DND-41 (cell line): ENCODE data around the gene JUNB.

Experiments
- ATAC-seq: fragments of 200-7000 bp; cut with Tn5 transposase; 3 replicates; pipeline ENCODE4 v1.9.1; 2021; ENCODE audit warnings: low read depth; ENCODE audit not compliant: insufficient read depth
- DNase-seq: peaks from one replicate; pipeline ENCODE4 v3.0.0-alpha.2; 2020
- H2AFZ ChIP-seq: 2 replicates; pipeline ENCODE4 v1.6.0; 2012; ENCODE audit warnings: low read depth, low read length
- H3K27ac ChIP-seq: 2 replicates; pipeline ENCODE4 v1.5.1; 2012; ENCODE audit warnings: low read length, inconsistent platforms
- H3K27me3 ChIP-seq: fragments of 200-600 bp; sonication (generic); 2 replicates; pipeline ENCODE4 v1.6.0; 2012; ENCODE audit warnings: low read length, mild to moderate bottlenecking, inconsistent platforms; ENCODE audit not compliant: insufficient read depth, poor library complexity
- H3K36me3 ChIP-seq: 2 replicates; pipeline ENCODE4 v1.5.1; 2012; ENCODE audit warnings: low read length, inconsistent platforms; ENCODE audit not compliant: insufficient read depth
- H3K4me1 ChIP-seq: 2 replicates; pipeline ENCODE4 v1.5.1; 2012; ENCODE audit warnings: mild to moderate bottlenecking, low read length; ENCODE audit not compliant: insufficient read depth
- H3K4me2 ChIP-seq: 2 replicates; pipeline ENCODE4 v1.6.0; 2012; ENCODE audit warnings: mild to moderate bottlenecking, moderate library complexity, low read length, inconsistent platforms; ENCODE audit not compliant: insufficient read depth
- H3K4me3 ChIP-seq, 2 experiments: fragments of 200-600 bp in 1 of 2; shearing (Covaris generic) in 1 of 2; 2 replicates each; pipeline ENCODE4 v1.5.1; 2012 to 2016; ENCODE audit warnings: inconsistent platforms in 2 of 2, low read length in 2 of 2, mild to moderate bottlenecking in 2 of 2, low read depth in 1 of 2, moderate library complexity in 1 of 2
- H3K79me2 ChIP-seq: 2 replicates; pipeline ENCODE4 v1.6.0; 2012; ENCODE audit warnings: low read length, inconsistent platforms; ENCODE audit not compliant: insufficient read depth
- H3K9ac ChIP-seq: 2 replicates; pipeline ENCODE4 v1.6.0; 2012; ENCODE audit warnings: low read depth, mild to moderate bottlenecking, inconsistent platforms, low read length, moderate library complexity
- H3K9me3 ChIP-seq: 2 replicates; pipeline ENCODE4 v1.5.1; 2012; ENCODE audit warnings: low read length, moderate library complexity, mild to moderate bottlenecking, inconsistent platforms; ENCODE audit not compliant: insufficient read depth, severe bottlenecking
- H4K20me1 ChIP-seq: 2 replicates; pipeline ENCODE4 v1.6.0; 2012; ENCODE audit warnings: low read length; ENCODE audit not compliant: insufficient read depth
- EZH2 ChIP-seq: IDR thresholded peaks from 3 replicates; pipeline ENCODE4 v1.6.1; 2012; ENCODE audit warnings: borderline replicate concordance, low read depth, mild to moderate bottlenecking, moderate library complexity, low read length, inconsistent platforms; ENCODE audit not compliant: severe bottlenecking
- TF ChIP-seq, protein P1 (sequence below): IDR thresholded peaks from 2 replicates; pipeline ENCODE4 v1.5.1; 2012; ENCODE audit warnings: borderline replicate concordance, low read length, moderate library complexity, mild to moderate bottlenecking; ENCODE audit not compliant: poor library complexity, severe bottlenecking; ENCODE audit errors: extremely low read depth

Gene JUNB

DNA sequence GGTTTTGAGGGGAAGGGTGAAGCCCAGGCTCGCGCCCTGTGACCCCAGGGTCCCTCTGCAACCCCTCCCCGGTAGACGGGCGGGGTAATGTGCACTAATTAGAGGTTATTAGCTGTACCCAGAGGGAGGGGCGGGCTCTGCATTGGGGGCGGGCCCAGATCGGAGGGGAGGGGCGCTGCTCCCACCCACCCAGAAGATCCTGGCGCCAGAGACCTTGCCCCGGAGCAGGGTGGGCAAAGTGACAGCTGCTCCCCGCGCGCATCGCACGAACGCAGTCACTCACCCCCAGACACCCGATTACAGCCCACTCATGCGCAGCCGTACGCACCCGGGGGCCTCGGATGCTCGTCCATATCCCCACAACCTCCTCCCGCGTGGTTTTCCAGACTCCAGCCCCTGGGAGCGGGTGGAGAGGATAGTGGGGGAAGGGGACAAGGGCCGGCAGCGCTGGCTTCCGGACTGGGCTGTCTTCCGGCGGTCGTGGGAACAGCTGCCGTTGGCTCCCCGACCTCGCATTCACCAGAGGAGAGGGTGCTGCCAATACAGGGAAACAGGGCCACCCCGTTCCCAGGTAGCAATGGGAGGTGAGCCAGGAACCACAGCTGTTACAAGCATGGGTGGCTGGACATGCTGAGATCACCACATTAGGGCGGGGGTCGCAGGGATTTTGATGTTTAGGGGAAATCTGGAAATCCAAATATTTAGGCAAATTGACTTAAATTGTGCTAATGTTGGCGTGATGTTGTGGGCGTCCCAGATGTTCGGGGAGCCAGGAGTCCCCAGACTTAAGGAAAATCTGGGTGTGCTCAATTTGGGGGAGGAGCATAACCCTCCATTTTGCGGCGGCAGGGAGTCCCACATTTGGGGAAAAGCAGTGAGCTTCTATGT is 13.0 kb upstream of the JUNB start:
- TF ChIP-seq, protein P1, sequence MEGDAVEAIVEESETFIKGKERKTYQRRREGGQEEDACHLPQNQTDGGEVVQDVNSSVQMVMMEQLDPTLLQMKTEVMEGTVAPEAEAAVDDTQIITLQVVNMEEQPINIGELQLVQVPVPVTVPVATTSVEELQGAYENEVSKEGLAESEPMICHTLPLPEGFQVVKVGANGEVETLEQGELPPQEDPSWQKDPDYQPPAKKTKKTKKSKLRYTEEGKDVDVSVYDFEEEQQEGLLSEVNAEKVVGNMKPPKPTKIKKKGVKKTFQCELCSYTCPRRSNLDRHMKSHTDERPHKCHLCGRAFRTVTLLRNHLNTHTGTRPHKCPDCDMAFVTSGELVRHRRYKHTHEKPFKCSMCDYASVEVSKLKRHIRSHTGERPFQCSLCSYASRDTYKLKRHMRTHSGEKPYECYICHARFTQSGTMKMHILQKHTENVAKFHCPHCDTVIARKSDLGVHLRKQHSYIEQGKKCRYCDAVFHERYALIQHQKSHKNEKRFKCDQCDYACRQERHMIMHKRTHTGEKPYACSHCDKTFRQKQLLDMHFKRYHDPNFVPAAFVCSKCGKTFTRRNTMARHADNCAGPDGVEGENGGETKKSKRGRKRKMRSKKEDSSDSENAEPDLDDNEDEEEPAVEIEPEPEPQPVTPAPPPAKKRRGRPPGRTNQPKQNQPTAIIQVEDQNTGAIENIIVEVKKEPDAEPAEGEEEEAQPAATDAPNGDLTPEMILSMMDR, result no peak
- no peak for TF ChIP-seq EZH2
- peak overlapping the region; percentile 63 for H3K9ac ChIP-seq
- H3K4me3 ChIP-seq, result peak overlapping the region; percentile 34 to 63
- H3K27me3 ChIP-seq, result no peaks in the 10 kb centered on the region
- no peaks in the 10 kb centered on the region for H3K36me3 ChIP-seq
- H2AFZ ChIP-seq, result peak overlapping the region; percentile 78
- H3K4me1 ChIP-seq, result peaks cover 61% of the 10 kb centered on the region
- H4K20me1 ChIP-seq, result no peaks in the 10 kb centered on the region
- no peaks in the 10 kb centered on the region for H3K79me2 ChIP-seq
- ATAC-seq, result peak; percentile 41
- no peaks in the 10 kb centered on the region for H3K9me3 ChIP-seq
- H3K27ac ChIP-seq, result peak overlapping the region; percentile 80
- peak overlapping the region; percentile 90 for H3K4me2 ChIP-seq
- peak; percentile 78 for DNase-seq

DNA sequence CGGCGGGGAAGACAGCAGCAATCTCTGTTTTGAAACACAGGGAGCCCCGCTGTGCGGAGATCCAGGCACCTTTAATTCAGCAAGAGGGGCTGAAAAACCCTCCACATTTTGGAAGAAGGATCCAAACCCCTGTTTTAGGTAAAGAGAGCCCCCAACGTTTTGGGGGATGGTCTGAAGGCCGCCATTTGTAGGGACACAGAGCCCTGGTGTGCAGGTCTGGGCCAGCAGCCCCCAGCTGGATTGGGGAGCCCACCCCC is 12.5 kb upstream of the JUNB start:
- ATAC-seq, result no peak
- Histone ChIP-seq H3K79me2 (no peaks in the 10 kb centered on the region), H2AFZ (peak overlapping the region; percentile 78), H3K4me1 (peaks cover 66% of the 10 kb centered on the region), H3K4me3 (peak overlapping the region in 1 of 2 experiments; percentile 63; a peak in 2 of 4 replicates), H3K9me3 (no peaks in the 10 kb centered on the region), H3K36me3 (no peaks in the 10 kb centered on the region), H4K20me1 (no peaks in the 10 kb centered on the region), H3K27me3 (no peaks in the 10 kb centered on the region), H3K4me2 (peak overlapping the region; percentile 90), H3K9ac (peak overlapping the region; percentile 63), H3K27ac (peak overlapping the region; percentile 80)
- no peak for TF ChIP-seq EZH2
- TF ChIP-seq, protein P1, result no peak
- DNase-seq, result no peak

DNA sequence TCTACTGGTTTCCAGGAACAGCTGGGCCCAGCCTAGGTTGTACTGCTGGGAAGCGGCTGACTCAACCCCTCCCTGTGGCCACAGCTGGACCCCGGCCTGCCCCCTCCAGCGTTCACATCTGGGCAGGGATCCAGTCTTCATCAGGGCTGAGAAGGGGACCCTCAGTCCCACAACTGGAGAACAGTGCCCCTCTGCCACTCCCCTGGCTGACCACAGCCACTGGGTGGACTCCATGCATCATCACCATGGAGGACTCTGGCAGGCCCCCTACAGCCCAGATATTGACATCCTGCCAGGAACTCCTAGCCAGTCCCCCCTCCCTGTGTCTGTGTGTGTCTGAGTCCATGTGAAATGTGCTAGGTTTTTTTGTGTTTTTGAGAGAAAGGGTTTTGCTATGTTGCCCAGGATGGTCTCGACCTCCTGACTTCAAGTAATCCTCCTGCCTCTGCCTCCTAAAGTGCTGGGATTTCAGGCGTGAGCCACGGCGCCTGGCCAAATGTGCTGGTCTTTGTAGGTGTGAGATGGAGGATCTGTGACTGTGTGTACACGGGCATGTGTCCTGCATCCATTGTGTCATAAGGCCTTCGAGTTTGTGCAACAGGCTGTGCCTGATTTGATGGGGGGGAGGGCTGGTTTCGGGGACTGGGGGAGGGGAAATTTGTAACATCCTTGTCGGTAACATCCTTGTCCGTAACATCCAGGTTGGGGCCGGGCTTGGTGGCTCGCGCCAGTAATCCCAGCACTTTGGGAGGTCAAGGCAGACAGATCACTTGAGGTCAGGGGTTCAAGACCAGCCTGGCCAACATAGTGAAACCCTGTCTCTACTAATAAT is 11.9 kb upstream of the JUNB start:
- Histone ChIP-seq H3K36me3 (no peaks in the 10 kb centered on the region), H3K4me1 (peaks cover 70% of the 10 kb centered on the region), H3K9me3 (no peaks in the 10 kb centered on the region), H3K27me3 (no peaks in the 10 kb centered on the region), H4K20me1 (no peaks in the 10 kb centered on the region), H2AFZ (peak overlapping the region; percentile 78), H3K79me2 (no peaks in the 10 kb centered on the region), H3K27ac (peak overlapping the region; percentile 80), H3K4me2 (peak overlapping the region; percentile 90), H3K9ac (peak overlapping the region; percentile 63), H3K4me3 (peak overlapping the region in 1 of 2 experiments; percentile 63; a peak in 2 of 4 replicates)
- no peak for ATAC-seq
- TF ChIP-seq, protein P1, result peak; percentile 31
- TF ChIP-seq EZH2, result no peak
- peak; percentile 37 for DNase-seq
